ENCODE data around the gene TPCN2. TPM values are rescaled to one million over a fixed set of nuclear protein-coding genes. Genes with fewer than 3 reads are reported as not detected.
A peak's percentile ranks its signal among the peaks of the same experiment; 100 is the strongest.

The TPCN2 gene
- total RNA-seq, 3 donors from 2014 or later = 19.5 to 37.4 (median 20.7) TPM

- ATAC-seq (peak; percentile 75), DNase-seq (peak; percentile 76 to 85 (median 76))
- intact Hi-C loops (cut with DNase I, micrococcal nuclease) = no loop called here
- Histone ChIP-seq H3K4me3 (no peak overlapping the region), H3K4me1 (ENCODE audit: low read depth) (peaks cover 16% of the 10 kb centered on the region), H3K9me3 (no peaks in the 10 kb centered on the region), H3K36me3 (ENCODE audit: low read depth) (no peaks in the 10 kb centered on the region)
- TF ChIP-seq, protein P1, sequence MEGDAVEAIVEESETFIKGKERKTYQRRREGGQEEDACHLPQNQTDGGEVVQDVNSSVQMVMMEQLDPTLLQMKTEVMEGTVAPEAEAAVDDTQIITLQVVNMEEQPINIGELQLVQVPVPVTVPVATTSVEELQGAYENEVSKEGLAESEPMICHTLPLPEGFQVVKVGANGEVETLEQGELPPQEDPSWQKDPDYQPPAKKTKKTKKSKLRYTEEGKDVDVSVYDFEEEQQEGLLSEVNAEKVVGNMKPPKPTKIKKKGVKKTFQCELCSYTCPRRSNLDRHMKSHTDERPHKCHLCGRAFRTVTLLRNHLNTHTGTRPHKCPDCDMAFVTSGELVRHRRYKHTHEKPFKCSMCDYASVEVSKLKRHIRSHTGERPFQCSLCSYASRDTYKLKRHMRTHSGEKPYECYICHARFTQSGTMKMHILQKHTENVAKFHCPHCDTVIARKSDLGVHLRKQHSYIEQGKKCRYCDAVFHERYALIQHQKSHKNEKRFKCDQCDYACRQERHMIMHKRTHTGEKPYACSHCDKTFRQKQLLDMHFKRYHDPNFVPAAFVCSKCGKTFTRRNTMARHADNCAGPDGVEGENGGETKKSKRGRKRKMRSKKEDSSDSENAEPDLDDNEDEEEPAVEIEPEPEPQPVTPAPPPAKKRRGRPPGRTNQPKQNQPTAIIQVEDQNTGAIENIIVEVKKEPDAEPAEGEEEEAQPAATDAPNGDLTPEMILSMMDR (IDR thresholded peaks at IDR 0.05) = no peak
Observed at GRCh38 chr11:69008737-69009440, 39.8 kb upstream of the TPCN2 start.

GRCh38 chr11:69009441-69010211, 39.1 kb upstream of the TPCN2 start:
- no peaks in the 10 kb centered on the region for H3K36me3 ChIP-seq (ENCODE audit: low read depth)
- H3K4me3 ChIP-seq = no peak overlapping the region
- intact Hi-C loops (cut with DNase I, micrococcal nuclease) = no loop called here
- TF ChIP-seq, protein P1 (IDR thresholded peaks at IDR 0.05) = no peak
- peaks cover 16% of the 10 kb centered on the region for H3K4me1 ChIP-seq (ENCODE audit: low read depth)
- DNase-seq = peak in 1 of 3 donors; percentile 32
- H3K9me3 ChIP-seq = no peaks in the 10 kb centered on the region
- no peak for ATAC-seq

- Histone ChIP-seq H3K36me3 (ENCODE audit: low read depth) (no peaks in the 10 kb centered on the region), H3K9me3 (no peaks in the 10 kb centered on the region), H3K4me1 (ENCODE audit: low read depth) (peaks cover 19% of the 10 kb centered on the region), H3K4me3 (no peak overlapping the region)
- DNase-seq (peak in 1 of 3 donors; percentile 26), ATAC-seq (no peak)
- TF ChIP-seq, protein P1 (IDR thresholded peaks at IDR 0.05) = no peak
- intact Hi-C loops (cut with DNase I, micrococcal nuclease) = no loop called here
Observed at GRCh38 chr11:69010361-69010891, 38.3 kb upstream of the TPCN2 start.

- Histone ChIP-seq H3K4me3 (no peak overlapping the region), H3K4me1 (ENCODE audit: low read depth) (peaks cover 19% of the 10 kb centered on the region), H3K36me3 (ENCODE audit: low read depth) (no peaks in the 10 kb centered on the region), H3K9me3 (no peaks in the 10 kb centered on the region)
- ATAC-seq (peak; percentile 66), DNase-seq (peak; percentile 73 to 79 (median 76))
- TF ChIP-seq, protein P1 (IDR thresholded peaks at IDR 0.05) = no peak
- intact Hi-C loops (cut with DNase I, micrococcal nuclease) = no loop called here
Observed at GRCh38 chr11:69010964-69011623, 37.6 kb upstream of the TPCN2 start.

- TF ChIP-seq, protein P1 (IDR thresholded peaks at IDR 0.05) = no peak
- no peaks in the 10 kb centered on the region for H3K9me3 ChIP-seq
- H3K36me3 ChIP-seq (ENCODE audit: low read depth) = no peaks in the 10 kb centered on the region
- intact Hi-C loops (cut with DNase I, micrococcal nuclease) = no loop called here
- peaks cover 19% of the 10 kb centered on the region for H3K4me1 ChIP-seq (ENCODE audit: low read depth)
- ATAC-seq (no peak), DNase-seq (peak in 1 of 3 donors; percentile 20)
- no peak overlapping the region for H3K4me3 ChIP-seq
Observed at GRCh38 chr11:69011624-69012091, 37.1 kb upstream of the TPCN2 start.

Measured in mucosa of descending colon (tissue), 3 donors.